KMS-11 (cell line): Measurements from ENCODE around the gene MBTD1.
"Not testable (repeated sequence)": the region's sequence is repeated elsewhere in the genome, so short reads cannot be mapped to it uniquely, and the experiment has no call there.

ENCODE experiments used
- H2AFZ ChIP-seq: fragments of 200-600 bp; sonication (generic); 2 replicates; pipeline ENCODE4 v1.6.1; 2016; ENCODE audit warnings: antibody characterized with exemption, mixed run types, low read depth
- H3K27ac ChIP-seq: fragments of 200-600 bp; sonication (generic); 2 replicates; pipeline ENCODE4 v1.6.1; 2016; ENCODE audit warnings: mild to moderate bottlenecking, mixed run types
- H3K27me3 ChIP-seq: fragments of 200-600 bp; sonication (generic); 2 replicates; pipeline ENCODE4 v1.6.1; 2017; ENCODE audit warnings: mild to moderate bottlenecking, low read depth, mixed run types, moderate library complexity; ENCODE audit not compliant: insufficient read depth
- H3K36me3 ChIP-seq: fragments of 200-600 bp; sonication (generic); 2 replicates; pipeline ENCODE4 v1.6.1; 2017; ENCODE audit warnings: mild to moderate bottlenecking, mixed run types; ENCODE audit not compliant: insufficient read depth
- H3K4me1 ChIP-seq: fragments of 200-600 bp; sonication (generic); 2 replicates; pipeline ENCODE4 v1.6.1; 2016; ENCODE audit warnings: mild to moderate bottlenecking, low read depth, mixed run types; ENCODE audit not compliant: poor library complexity, severe bottlenecking
- H3K4me2 ChIP-seq: fragments of 200-600 bp; sonication (generic); 2 replicates; pipeline ENCODE4 v1.7.0; 2016; ENCODE audit warnings: mild to moderate bottlenecking, mixed run types
- H3K4me3 ChIP-seq: fragments of 200-600 bp; sonication (generic); IDR thresholded peaks from 2 replicates; pipeline ENCODE4 v1.6.1; 2017; ENCODE audit warnings: low read depth, low read length, mixed read lengths; ENCODE audit not compliant: insufficient read depth
- H3K79me2 ChIP-seq: fragments of 200-600 bp; sonication (generic); 2 replicates; pipeline ENCODE4 v1.6.1; 2016; ENCODE audit warnings: low read depth, mixed run types; ENCODE audit not compliant: insufficient read depth
- H3K9ac ChIP-seq: fragments of 200-600 bp; sonication (generic); 2 replicates; pipeline ENCODE4 v1.6.1; 2016; ENCODE audit warnings: mild to moderate bottlenecking, mixed run types
- H4K20me1 ChIP-seq: fragments of 200-600 bp; sonication (generic); 2 replicates; pipeline ENCODE4 v1.6.1; 2016; ENCODE audit warnings: mild to moderate bottlenecking, mixed run types; ENCODE audit not compliant: insufficient read depth
- TF ChIP-seq, protein P1 (sequence below): fragments of 200-600 bp; sonication (generic); conservative IDR thresholded peaks from 2 replicates; pipeline ENCODE4 v1.6.1; 2017; ENCODE audit warnings: low read depth, mild to moderate bottlenecking, antibody characterized with exemption, low read length, moderate library complexity, mixed read lengths

MBTD1 gene

DNA sequence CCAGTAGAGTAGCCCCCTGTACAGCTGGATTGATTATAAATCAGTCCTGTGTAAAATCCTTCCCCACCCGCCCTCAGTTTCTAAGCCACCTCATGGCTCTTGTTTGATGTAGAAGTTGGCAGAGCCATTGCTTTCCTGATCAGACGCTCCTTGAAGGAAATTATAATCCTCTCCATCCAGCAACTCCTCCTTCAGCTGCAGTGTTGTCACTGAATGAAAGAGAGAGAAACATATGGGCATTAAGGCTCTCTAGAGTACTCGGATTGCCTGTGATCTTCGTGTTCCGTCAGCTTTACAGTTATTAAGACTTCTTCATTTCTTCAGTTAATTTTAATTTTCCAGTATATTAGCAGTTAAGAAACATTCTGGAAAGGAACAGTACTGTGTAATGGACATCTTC, 79.4 kb downstream of the MBTD1 start:
- H3K4me1 ChIP-seq: peaks cover 4% of the 10 kb centered on the region
- no peaks in the 10 kb centered on the region for H3K27me3 ChIP-seq
- no peaks in the 10 kb centered on the region for H3K79me2 ChIP-seq
- no peaks in the 10 kb centered on the region for H4K20me1 ChIP-seq
- H3K4me2 ChIP-seq: no peak overlapping the region
- no peaks in the 10 kb centered on the region for H3K36me3 ChIP-seq
- no peak overlapping the region for H3K9ac ChIP-seq
- TF ChIP-seq, protein P1, sequence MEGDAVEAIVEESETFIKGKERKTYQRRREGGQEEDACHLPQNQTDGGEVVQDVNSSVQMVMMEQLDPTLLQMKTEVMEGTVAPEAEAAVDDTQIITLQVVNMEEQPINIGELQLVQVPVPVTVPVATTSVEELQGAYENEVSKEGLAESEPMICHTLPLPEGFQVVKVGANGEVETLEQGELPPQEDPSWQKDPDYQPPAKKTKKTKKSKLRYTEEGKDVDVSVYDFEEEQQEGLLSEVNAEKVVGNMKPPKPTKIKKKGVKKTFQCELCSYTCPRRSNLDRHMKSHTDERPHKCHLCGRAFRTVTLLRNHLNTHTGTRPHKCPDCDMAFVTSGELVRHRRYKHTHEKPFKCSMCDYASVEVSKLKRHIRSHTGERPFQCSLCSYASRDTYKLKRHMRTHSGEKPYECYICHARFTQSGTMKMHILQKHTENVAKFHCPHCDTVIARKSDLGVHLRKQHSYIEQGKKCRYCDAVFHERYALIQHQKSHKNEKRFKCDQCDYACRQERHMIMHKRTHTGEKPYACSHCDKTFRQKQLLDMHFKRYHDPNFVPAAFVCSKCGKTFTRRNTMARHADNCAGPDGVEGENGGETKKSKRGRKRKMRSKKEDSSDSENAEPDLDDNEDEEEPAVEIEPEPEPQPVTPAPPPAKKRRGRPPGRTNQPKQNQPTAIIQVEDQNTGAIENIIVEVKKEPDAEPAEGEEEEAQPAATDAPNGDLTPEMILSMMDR: no peak
- H3K4me3 ChIP-seq: no peak overlapping the region
- H2AFZ ChIP-seq: no peak overlapping the region
- no peak overlapping the region for H3K27ac ChIP-seq

DNA sequence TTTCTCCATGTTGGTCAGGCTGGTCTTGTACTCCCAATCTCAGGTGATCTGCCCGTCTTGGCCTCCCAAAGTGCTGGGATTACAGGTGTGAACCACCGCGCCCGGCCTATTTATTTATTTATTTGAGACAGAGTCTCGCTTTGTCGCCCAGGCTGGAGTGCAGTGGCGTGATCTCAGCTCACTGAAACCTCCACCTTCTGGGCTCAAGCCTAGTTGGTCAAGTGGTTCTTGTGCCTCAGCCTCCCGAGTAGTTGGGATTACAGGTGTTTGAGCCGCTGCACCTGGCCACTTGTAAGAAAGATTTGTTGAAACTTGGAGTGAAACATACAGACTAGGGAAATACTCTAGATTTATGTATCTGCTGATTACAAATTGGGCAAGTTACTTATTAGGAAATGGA, 87.8 kb downstream of the MBTD1 start:
- not testable (repeated sequence) for H3K27me3 ChIP-seq, H3K27ac ChIP-seq, H4K20me1 ChIP-seq, H2AFZ ChIP-seq, H3K9ac ChIP-seq, H3K36me3 ChIP-seq, H3K4me2 ChIP-seq, H3K4me3 ChIP-seq
- peaks cover 17% of the 10 kb centered on the region for H3K4me1 ChIP-seq
- H3K79me2 ChIP-seq: peaks cover 21% of the 10 kb centered on the region; the same call in 1 of the 2 replicates

DNA sequence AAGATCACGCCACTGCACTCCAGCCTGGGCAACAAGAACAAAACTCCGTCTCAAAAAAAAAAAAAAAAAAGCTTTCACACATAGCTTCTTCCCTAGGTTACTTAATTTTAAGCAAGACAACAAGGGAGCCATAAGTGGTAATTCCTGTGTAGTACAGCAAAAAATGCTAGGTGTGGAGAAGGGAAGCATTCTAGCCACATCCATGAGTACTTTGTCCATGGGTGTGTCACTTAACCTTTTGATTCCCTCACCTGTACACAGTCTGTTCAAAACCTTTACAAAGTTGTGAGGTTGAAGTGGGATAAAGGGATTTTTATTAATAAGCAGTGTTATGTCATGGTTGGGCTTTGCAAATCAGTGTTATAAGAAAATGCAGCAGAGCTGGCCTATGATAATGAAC, 89.1 kb downstream of the MBTD1 start:
- Histone ChIP-seq H3K27me3 (no peaks in the 10 kb centered on the region), H3K4me2 (no peak overlapping the region), H3K79me2 (peaks cover 25% of the 10 kb centered on the region; the same call in 1 of the 2 replicates), H3K9ac (no peak overlapping the region), H3K36me3 (peaks cover 10% of the 10 kb centered on the region; the same call in 1 of the 2 replicates), H2AFZ (no peak overlapping the region), H3K27ac (no peak overlapping the region), H3K4me1 (peaks cover 17% of the 10 kb centered on the region), H3K4me3 (no peak overlapping the region), H4K20me1 (no peaks in the 10 kb centered on the region)
- TF ChIP-seq, protein P1: no peak

DNA sequence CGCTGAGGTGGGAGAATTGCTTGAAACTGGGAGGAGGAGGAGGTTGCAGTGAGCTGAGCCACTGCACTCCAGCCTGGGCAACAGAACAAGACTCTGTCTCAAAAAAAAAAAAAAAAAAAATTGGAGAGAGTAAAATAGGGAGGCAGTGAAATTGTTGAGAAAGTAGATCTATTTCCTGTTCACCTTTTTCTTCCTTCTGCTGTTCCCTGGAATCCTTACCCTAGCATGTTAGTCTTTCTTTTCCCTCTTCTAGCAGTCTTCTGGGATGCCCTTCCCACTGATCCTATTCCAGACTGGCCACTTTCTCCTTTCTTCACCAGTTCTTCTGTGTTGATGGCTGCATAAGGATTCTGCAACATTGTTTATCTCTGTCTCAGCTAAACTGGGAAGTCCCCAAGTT, 90.5 kb downstream of the MBTD1 start:
- H4K20me1 ChIP-seq: no peaks in the 10 kb centered on the region
- H3K79me2 ChIP-seq: peaks cover 25% of the 10 kb centered on the region; the same call in 1 of the 2 replicates
- no peak overlapping the region for H3K27ac ChIP-seq
- H3K9ac ChIP-seq: no peak overlapping the region
- no peak overlapping the region for H3K4me3 ChIP-seq
- H3K27me3 ChIP-seq: no peaks in the 10 kb centered on the region
- peaks cover 27% of the 10 kb centered on the region for H3K4me1 ChIP-seq
- H2AFZ ChIP-seq: no peak overlapping the region
- peaks cover 10% of the 10 kb centered on the region; the same call in 1 of the 2 replicates for H3K36me3 ChIP-seq
- H3K4me2 ChIP-seq: no peak overlapping the region
- TF ChIP-seq, protein P1: no peak

DNA sequence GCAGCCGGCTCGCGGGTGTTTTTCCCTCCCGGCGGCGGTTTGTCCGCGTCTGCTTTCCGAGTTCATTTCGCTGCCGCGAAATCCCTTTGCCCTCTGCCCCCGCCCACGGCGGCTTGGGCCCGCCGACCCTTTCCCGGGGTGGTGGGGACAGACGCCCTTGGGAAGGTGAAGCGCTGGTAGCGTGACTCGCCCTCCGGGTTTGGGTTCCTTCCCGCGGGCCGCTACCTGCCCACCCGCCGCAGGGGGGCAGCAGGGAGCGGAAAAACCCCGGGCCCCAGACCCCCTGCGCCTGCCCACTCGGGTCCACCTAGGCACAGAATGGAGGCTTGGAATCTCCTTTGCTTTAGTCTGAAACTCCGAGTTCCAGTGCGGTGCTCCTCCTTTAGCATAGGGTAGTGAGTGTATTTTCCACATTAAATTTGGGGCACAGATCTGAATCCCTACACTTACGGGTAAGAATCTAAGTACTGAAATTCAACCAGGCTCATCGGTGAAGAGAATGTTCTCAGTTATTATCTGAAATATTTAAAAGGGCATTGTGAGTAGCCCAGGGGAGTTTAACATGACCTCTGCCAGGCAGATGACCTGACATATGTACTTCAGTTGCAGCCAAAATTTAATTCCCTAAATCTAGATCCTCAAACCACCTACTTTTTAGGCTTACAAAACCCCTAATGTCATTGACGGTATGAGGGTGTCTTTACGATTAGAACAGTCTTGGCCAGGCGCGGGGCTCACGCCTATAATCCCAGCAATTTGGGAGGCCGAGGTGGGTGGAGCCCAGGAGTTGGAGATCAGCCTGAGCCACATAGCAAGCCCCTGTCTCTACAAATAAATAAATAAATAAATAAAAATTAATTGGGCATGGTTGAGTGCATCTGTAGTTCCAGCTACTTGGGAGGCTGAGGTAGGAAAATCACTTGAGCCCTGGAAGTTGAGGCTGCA, 92.6 kb downstream of the MBTD1 start:
- H2AFZ ChIP-seq: peak overlapping the region; percentile 76
- peaks cover 25% of the 10 kb centered on the region; the same call in 1 of the 2 replicates for H3K79me2 ChIP-seq
- no peaks in the 10 kb centered on the region for H4K20me1 ChIP-seq
- TF ChIP-seq, protein P1: peak; percentile 90
- peaks cover 14% of the 10 kb centered on the region; the same call in 1 of the 2 replicates for H3K36me3 ChIP-seq
- no peak overlapping the region for H3K4me3 ChIP-seq
- H3K27ac ChIP-seq: peak overlapping the region; percentile 95
- H3K4me1 ChIP-seq: peaks cover 27% of the 10 kb centered on the region
- peak overlapping the region; percentile 70 for H3K4me2 ChIP-seq
- peak overlapping the region; percentile 99 for H3K9ac ChIP-seq
- H3K27me3 ChIP-seq: no peaks in the 10 kb centered on the region
